NCI-H2227 treated with DMSO at 0.1 percent for 48 hours (cell line): Measurements from ENCODE around the gene MRPS14.

ENCODE experiments used
- DNase-seq: peaks from one replicate; lab custom pipeline; 2025; lab: John Stamatoyannopoulos, UW

The MRPS14 gene

GRCh38 chr1:174984952-174985351 is 38.3 kb downstream of the MRPS14 start:
- no peak for DNase-seq

DNA sequence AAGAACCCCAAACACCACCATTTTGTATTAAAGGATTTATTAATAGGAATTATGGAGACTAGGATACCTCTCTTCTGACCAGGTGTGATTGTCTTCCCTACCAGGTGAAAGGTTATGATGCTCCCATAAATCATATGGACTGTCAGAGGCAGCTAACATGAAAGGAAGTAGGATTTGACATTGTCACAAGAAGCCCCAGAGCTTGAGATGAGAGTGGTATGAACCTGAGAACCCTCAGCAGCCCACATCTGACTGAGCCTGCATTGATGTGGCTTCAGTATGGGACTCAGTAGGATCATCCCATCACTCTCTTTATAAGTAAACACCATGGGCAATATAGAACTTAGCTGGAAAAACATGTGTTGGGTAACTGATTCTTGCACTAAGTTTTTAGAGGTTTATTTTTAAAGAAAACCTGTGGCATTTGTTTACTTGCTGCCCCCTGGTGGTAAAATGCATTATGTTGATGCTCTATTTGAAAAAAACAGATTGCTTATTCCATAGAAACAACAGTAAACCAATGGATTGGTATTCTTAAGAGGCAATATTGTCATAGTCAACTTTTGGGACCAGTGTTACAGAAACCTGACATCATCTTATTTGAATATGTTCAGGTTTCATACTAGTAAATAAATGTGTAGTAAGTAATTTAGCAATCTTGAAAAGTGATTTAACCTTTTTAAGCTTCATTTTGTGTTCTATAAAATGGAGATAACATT is 40.1 kb downstream of the MRPS14 start:
- DNase-seq, result peak; percentile 32

- DNase-seq, result no peak
Measured at GRCh38 chr1:174976436-174977108, 46.7 kb downstream of the MRPS14 start.

- no peak for DNase-seq
Measured at GRCh38 chr1:174975764-174976163, 47.5 kb downstream of the MRPS14 start.

DNA sequence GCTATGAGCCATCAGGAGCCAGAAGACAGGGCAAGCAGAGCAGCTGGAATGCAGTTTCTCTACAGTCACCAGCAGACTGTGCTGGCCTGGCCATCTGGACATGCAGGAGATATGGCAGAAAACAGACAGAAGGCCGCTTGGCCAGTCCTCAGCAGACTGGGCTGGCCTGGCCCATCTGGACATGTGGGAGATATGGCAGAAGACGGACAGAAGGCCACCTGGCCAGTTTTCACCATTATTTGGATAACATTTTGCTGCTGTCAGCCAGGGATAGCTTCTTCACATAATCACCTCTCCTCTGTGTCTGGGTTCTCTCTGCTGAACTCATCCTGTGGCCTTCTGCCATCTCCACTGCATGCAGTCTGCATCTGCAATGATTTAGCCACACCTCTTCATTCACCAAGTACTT is 48.5 kb downstream of the MRPS14 start:
- no peak for DNase-seq

GRCh38 chr1:174971902-174972301 is 51.3 kb downstream of the MRPS14 start:
- no peak for DNase-seq

- no peak for DNase-seq
Measured at GRCh38 chr1:174971466-174971865, 51.8 kb downstream of the MRPS14 start.

GRCh38 chr1:174969977-174970376 is 53.2 kb downstream of the MRPS14 start:
- no peak for DNase-seq

GRCh38 chr1:174968750-174969244 is 54.4 kb downstream of the MRPS14 start:
- no peak for DNase-seq

DNA sequence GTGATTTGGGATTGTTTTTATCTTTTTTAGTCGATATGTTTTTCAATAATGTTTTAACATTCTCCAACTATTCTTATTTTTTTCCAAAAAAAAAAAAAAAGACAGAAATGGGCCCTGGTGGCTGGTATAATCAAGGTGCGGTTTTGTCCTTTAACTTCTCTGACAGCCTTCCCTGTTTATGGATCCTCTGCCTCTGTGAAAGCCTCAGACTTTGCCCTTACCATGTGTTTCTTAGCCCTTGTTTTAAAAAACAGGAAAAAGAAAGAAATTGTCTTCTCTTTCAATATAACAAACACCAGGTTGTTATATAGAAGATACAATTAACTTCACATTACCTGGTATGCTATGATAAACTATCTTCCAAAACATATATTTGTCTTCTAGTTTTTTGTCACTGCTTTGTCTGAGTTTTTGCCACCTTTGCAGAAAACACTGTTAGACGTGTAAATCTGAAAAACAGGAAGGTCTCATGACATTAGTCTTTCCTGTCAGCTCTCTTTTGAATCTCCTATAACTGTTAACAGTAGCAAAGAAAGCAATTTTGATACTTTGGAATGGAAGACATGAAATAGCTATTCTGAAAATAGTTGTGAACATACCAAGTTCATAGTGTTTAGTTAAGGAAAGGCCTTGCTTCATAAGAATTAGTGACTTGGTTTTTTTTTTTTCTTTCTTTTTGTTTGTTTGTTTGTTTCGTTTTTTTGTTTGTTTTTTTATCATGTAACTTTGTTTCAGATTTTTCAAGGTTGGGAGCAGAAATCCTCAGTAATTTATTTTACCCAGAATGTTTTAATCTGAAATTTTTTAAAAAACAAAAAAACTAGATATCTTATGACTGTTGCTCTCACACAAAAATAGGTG is 55.1 kb downstream of the MRPS14 start:
- no peak for DNase-seq

GRCh38 chr1:174966008-174966572 is 57.1 kb downstream of the MRPS14 start:
- DNase-seq, result no peak

DNA sequence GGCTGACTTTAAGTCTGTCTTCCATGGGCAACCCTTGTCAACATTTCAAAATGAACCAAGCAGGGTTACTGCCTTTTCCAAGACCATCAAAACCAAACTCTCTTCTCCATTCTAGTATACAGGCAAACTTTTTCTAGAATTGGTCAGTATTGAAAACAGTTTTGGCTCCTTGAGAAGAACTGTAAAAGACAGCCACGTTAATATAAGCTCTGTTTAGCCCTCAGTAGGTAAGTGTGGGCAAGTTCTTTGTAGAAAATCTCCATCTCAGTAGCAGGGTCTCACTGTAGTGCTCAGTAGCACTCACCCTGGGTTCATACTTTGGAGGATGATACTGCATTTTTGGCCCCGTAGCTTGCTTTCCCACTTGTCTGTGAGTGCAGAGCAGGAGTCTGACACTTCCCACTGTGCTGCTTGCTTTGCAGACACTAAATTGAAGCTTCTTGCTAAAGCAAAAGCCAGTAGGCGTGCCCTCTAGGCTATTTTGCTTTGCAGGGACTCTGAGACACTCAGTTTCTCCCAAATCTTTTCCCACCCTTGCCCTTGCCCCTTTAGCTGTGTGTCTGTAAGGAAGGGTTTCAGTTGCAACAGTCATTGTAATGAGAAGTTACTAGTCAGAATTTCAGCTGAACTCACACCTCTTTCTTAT is 57.7 kb downstream of the MRPS14 start:
- peak; percentile 48 for DNase-seq

DNA sequence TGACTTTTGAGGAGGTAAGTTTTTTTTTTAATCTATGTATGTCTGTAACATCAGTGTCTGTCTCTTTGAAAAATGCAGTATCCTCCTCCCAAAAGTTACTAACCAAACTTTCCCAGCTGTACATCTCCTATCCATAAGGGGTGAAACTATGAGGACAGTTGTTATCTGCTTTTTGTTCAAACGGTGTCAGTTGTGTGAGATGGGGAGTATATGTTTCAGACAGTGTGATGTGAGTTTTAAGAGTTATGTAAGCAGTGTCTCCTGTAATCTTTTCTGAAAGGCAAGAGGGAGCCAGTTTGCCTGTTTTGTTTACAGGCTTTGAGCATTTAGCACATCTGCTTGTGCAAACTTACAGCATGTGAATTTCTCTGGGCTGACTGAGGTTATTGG is 58.3 kb downstream of the MRPS14 start:
- DNase-seq, result no peak

DNA sequence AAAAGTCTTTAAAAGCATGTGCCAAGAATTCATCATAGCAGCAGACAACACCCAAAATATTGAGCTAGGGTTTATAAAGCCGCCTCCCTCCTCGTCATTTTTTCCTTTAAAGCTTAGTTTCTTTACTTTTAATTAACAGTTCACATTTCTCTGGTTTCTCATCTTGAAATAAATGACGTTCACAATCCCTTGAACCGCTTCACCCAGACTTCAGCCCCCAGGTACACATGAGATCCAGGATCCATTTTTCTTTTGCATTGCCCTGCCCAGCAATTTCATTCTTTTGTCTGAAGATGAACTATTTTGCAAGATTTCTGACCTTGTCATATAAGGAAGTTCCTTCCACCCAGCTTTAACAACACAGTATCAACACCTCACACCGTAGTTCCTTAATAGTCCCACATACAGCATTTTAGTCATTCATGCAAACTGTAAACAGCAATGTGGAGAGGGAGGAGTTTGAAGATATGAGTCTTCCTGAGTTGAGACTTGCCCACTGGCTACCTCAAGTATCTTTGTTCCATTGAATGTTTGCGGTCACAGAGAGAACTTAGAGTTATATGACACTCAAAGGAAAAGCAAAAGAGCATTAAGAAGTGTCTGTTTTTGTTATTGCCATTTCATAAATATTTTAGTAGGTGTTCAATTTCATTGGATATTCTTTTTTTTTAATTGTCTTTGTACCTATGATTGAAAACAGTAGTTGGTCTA is 58.8 kb downstream of the MRPS14 start:
- no peak for DNase-seq

DNA sequence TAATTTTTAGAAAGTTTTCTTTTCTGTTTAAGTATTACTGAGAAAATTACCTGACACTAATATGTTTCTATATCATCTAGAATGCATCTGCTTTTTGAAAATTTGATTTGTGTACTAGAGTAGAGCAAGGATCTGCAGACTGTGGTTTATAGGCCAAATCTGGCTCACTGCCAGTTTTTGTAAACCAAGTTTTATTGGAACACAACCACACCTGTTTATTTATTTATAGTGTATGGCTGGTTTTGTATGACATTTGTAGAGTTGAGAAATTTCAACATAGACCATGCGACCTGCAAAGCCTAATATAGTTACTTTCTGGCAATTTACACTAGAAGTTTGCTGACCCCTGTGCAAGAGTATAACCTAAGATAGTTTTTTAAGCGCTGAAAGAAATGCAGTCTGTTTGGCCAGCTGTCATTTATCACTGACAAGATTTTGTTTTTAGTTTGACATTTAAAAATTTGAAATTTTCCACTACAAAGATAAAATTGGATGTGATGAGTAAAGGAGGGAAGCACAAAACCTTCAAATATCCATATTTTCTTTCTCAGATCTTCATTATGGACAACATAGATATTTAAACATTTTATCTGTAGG is 59.6 kb downstream of the MRPS14 start:
- DNase-seq, result no peak
